Naive thymus-derived CD8-positive, alpha-beta T cell (primary cell): ENCODE measurements around the gene COL4A3. TPM values are rescaled to one million over a fixed set of nuclear protein-coding genes. Genes with fewer than 3 reads are reported as not detected.

Source experiments
- ATAC-seq, 2 donors: fragments of 150-1000 bp; cut with Tn5 transposase in 1 of 2; sonication (Bioruptor Pico), chemical (Tn5 transposase) in 1 of 2; 1 replicate in 1 of 2; 2 replicates in 1 of 2; pipeline ENCODE4 v1.10.0; 2021; ENCODE audit warnings: mild to moderate bottlenecking in 2 of 2, moderate library complexity in 2 of 2
- POLR2A ChIA-PET: fragments of 350-600 bp; sonication (Branson Sonifier 250); formaldehyde crosslinking; loops from one replicate; lab custom pipeline; 2021; ENCODE audit warnings: antibody characterized with exemption; lab: Charles Lee
- DNase-seq, 10 donors: peaks; one replicate each; pipeline versions ENCODE4 v3.0.0 to v3.0.0-alpha.2; 2020 to 2022
- H3K27ac Mint-ChIP-seq, 10 donors: one replicate each; pipeline ENCODE4 v1.8.0; 2020 to 2022; ENCODE audit warnings: mild to moderate bottlenecking in 10 of 10, mixed read lengths in 10 of 10, moderate library complexity in 4 of 10, inconsistent platforms in 1 of 10
- H3K27me3 Mint-ChIP-seq, 5 donors: one replicate each; pipeline ENCODE4 v1.8.0; 2021 to 2022; ENCODE audit warnings: mixed read lengths in 5 of 5
- H3K36me3 Mint-ChIP-seq, 3 donors: one replicate each; pipeline ENCODE4 v1.8.0; 2020 to 2022; ENCODE audit warnings: mixed read lengths in 3 of 3, mild to moderate bottlenecking in 2 of 3, inconsistent platforms in 1 of 3
- H3K4me1 Mint-ChIP-seq, 4 donors: one replicate each; pipeline ENCODE4 v1.8.0; 2021 to 2022; ENCODE audit warnings: mixed read lengths in 4 of 4
- H3K4me3 Mint-ChIP-seq, 10 donors: one replicate each; pipeline ENCODE4 v1.8.0; 2020 to 2022; ENCODE audit warnings: mild to moderate bottlenecking in 10 of 10, mixed read lengths in 10 of 10, moderate library complexity in 6 of 10, inconsistent platforms in 1 of 10
- H3K9me3 Mint-ChIP-seq, 9 donors: one replicate each; pipeline ENCODE4 v1.8.0; 2020 to 2022; ENCODE audit warnings: mixed read lengths in 9 of 9, mild to moderate bottlenecking in 3 of 9, inconsistent platforms in 1 of 9, moderate library complexity in 1 of 9
- polyA plus RNA-seq, 3 donors: library from polyadenylated mRNA; unstranded; fragments of 300-500 nt; fragmentation: Illumina TruSeq; gene quantifications; one replicate each; pipeline ENCODE4 v1.2.3, GENCODE V29; 2021
- total RNA-seq, 8 experiments: library from RNA in 2 of 8; stranded (reverse) in 2 of 8; gene quantifications; one replicate each; pipeline ENCODE4 v1.2.3 and lab custom pipeline; 2021 to 2026

COL4A3 gene
- total and polyA plus RNA-seq, 5 experiments from 2014 or later = 0.16 to 0.83 TPM; not detected in 3

- H3K36me3 Mint-ChIP-seq = peaks cover 0 to 23% (median 2%) of the 10 kb centered on the region in 3 donors
- peaks cover 0 to 18% (median 7%) of the 10 kb centered on the region in 9 donors for H3K9me3 Mint-ChIP-seq
- H3K27ac Mint-ChIP-seq = no peak overlapping the region
- no peak overlapping the region for H3K4me3 Mint-ChIP-seq
- POLR2A ChIA-PET = no interaction called here
- no peaks in the 10 kb centered on the region for H3K4me1 Mint-ChIP-seq
- no peak for DNase-seq
- no peak for ATAC-seq
- peaks cover 0 to 2% (median 0%) of the 10 kb centered on the region in 5 donors for H3K27me3 Mint-ChIP-seq
Measured at GRCh38 chr2:227285741-227286236, 121.4 kb downstream of the COL4A3 start.

DNA sequence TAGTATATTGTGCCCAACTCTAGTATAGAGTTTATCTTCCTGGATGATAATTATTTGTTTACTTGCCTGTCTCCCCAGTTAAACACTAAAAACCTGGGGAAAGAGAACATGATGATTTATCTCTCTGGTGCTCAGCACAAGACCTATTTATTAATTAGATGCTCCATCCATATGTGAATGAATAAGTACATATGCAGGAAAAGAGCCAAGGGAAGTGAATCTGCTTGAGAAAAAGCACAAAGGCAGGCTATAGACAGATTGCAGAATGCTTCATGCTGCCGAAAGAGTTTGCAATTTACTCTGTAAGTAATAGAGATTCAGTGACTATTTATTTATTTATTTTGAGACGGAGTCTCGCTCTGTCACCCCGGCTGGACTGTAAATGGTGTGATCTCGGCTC is 123.3 kb downstream of the COL4A3 start:
- no peaks in the 10 kb centered on the region for H3K4me1 Mint-ChIP-seq
- H3K27me3 Mint-ChIP-seq = peaks cover 0 to 1% (median 0%) of the 10 kb centered on the region in 5 donors
- H3K9me3 Mint-ChIP-seq = peaks cover 0 to 9% (median 4%) of the 10 kb centered on the region in 9 donors
- no peak overlapping the region for H3K27ac Mint-ChIP-seq
- H3K4me3 Mint-ChIP-seq = no peak overlapping the region
- POLR2A ChIA-PET = no interaction called here
- peaks cover 0 to 14% (median 0%) of the 10 kb centered on the region in 3 donors for H3K36me3 Mint-ChIP-seq
- DNase-seq (no peak), ATAC-seq (no peak)

DNA sequence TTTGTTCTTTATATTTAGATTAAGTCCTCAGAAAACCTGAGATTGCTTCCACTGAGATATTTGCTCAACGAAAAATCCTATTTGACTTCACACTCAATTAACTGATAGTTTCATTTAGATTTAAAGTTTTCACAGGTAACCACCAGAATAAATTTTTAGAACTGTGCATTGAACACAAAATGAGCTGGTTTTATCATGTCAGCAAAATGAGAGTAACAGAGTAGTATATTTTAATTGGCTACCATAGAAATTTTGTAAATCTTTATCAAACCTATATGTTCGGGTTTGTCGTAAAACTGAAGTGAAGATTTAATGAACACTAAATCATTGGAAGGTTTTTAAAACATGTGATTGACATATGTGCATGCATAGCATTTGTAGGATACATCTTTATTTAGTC is 127.9 kb downstream of the COL4A3 start:
- Mint-ChIP-seq H3K36me3 (no peaks in the 10 kb centered on the region), H3K9me3 (no peaks in the 10 kb centered on the region), H3K27me3 (peaks cover 0 to under 1% (median 0%) of the 10 kb centered on the region in 5 donors), H3K27ac (no peak overlapping the region), H3K4me1 (no peaks in the 10 kb centered on the region), H3K4me3 (no peak overlapping the region)
- POLR2A ChIA-PET = no interaction called here
- no peak for ATAC-seq
- no peak for DNase-seq

GRCh38 chr2:227293531-227293930 is 129.1 kb downstream of the COL4A3 start:
- no peak for DNase-seq
- POLR2A ChIA-PET = no interaction called here
- Mint-ChIP-seq H3K36me3 (no peaks in the 10 kb centered on the region), H3K27me3 (no peaks in the 10 kb centered on the region), H3K4me3 (no peak overlapping the region), H3K9me3 (no peaks in the 10 kb centered on the region), H3K27ac (no peak overlapping the region), H3K4me1 (no peaks in the 10 kb centered on the region)
- ATAC-seq = no peak

DNA sequence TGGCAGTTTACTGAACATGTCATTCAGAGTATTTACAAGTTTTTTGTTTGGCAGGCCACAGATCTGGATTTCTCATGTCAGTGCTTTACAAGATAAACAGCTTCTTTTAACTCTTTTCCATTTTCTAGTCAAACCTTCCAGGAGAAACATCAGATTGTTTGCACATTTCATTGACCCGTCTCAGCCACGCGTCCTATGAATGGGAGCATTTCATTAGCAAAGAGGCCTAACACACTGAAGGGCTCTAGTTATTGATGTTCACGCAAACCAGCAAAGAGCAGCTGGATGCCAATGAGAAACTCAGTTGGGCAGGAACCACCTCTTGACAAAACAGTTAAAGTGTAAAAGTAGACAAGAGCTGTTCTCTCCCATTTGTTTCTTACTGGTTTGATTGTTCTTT is 131.4 kb downstream of the COL4A3 start:
- Mint-ChIP-seq H3K27ac (no peak overlapping the region), H3K9me3 (no peaks in the 10 kb centered on the region), H3K4me1 (no peaks in the 10 kb centered on the region), H3K4me3 (no peak overlapping the region), H3K27me3 (no peaks in the 10 kb centered on the region), H3K36me3 (peaks cover 0 to 9% (median 3%) of the 10 kb centered on the region in 3 donors)
- DNase-seq = no peak
- no peak for ATAC-seq
- POLR2A ChIA-PET = no interaction called here

DNA sequence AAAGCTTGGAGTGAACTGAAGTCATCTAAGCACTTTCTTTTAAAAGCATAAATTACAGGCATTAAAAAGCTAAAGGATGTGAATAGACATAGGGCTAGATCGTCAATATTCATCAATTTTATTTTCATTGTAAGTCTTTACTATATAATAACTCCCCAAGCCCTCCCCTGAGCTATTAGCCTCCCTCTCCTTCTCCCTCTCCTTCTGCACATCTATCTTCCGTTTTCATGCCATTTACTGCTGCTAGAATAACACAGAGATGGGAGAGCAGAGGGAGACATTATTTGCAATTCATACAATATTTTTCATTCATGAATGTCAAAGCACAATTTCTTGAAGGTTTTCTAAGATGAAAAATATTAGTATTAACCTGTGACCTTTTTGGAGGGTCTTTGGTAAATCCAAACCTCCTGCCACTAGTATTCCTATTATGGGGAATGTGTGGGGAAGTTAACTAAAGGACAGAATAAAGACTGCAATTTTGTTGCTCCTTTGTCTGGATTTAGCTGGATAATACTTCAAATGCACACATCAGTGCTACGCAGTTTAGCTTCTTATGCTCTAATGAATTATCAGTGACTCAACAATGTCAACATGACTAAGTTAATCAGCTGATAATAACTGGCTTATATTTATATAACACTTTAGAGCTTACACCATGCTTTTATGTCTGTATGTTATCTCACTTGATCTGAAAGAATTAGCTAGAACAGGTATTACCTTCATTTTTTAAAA is 132.4 kb downstream of the COL4A3 start:
- Mint-ChIP-seq H3K27me3 (no peaks in the 10 kb centered on the region), H3K36me3 (peaks cover 6 to 17% (median 9%) of the 10 kb centered on the region in 3 donors), H3K27ac (no peak overlapping the region), H3K9me3 (no peaks in the 10 kb centered on the region), H3K4me1 (no peaks in the 10 kb centered on the region), H3K4me3 (no peak overlapping the region)
- ATAC-seq (no peak), DNase-seq (no peak)
- POLR2A ChIA-PET = no interaction called here

DNA sequence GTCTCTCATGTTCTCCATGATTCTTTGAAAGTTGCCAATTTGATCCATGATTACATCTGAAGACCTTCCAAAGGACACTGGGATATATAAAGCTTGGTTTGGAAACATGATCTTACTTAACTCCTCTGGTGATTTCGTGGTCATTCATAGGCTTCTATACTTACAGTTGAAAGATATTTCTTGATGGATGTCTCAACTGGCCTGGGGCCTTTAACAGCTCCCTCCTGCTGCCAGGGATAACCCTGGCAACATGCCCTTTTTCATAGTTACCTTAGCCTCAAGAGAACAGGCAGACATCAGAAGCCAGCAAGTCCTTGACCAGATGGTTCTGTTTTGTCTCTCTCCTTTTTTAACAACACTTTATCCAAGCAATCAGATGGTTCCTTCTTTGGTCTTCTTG is 137.1 kb downstream of the COL4A3 start:
- Mint-ChIP-seq H3K4me3 (no peak overlapping the region), H3K36me3 (peaks cover 10 to 18% (median 14%) of the 10 kb centered on the region in 3 donors), H3K27me3 (no peaks in the 10 kb centered on the region), H3K4me1 (no peaks in the 10 kb centered on the region), H3K9me3 (no peaks in the 10 kb centered on the region), H3K27ac (no peak overlapping the region)
- ATAC-seq (no peak), DNase-seq (no peak)
- POLR2A ChIA-PET = no interaction called here

DNA sequence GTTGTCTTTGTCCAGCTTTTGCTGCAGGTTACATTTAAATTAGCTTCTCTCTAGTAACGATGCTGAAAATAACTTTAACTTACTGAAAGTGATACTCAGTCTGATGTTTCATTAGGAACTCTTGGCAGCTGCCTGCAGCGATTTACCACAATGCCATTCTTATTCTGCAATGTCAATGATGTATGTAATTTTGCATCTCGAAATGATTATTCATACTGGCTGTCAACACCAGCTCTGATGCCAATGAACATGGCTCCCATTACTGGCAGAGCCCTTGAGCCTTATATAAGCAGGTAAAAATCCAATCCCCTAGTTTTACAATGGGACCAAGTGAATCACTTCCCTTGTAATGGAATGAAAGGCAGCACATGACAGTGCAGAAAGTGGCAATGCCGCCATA is 144.4 kb downstream of the COL4A3 start:
- Mint-ChIP-seq H3K4me3 (no peak overlapping the region), H3K4me1 (no peaks in the 10 kb centered on the region)

GRCh38 chr2:227310756-227311110 is 146.3 kb downstream of the COL4A3 start:
- Mint-ChIP-seq H3K9me3 (no peaks in the 10 kb centered on the region), H3K36me3 (no peaks in the 10 kb centered on the region), H3K4me3 (no peak overlapping the region), H3K4me1 (no peaks in the 10 kb centered on the region), H3K27ac (no peak overlapping the region), H3K27me3 (no peaks in the 10 kb centered on the region)
- POLR2A ChIA-PET = no interaction called here
- ATAC-seq (no peak), DNase-seq (no peak)

More for the DNA sequence above, 144.4 kb downstream of the COL4A3 start:
- Mint-ChIP-seq H3K27me3 (no peaks in the 10 kb centered on the region), H3K36me3 (peaks cover 0 to 4% (median 2%) of the 10 kb centered on the region in 3 donors), H3K27ac (no peak overlapping the region), H3K9me3 (no peaks in the 10 kb centered on the region)
- ATAC-seq (no peak), DNase-seq (no peak)
- POLR2A ChIA-PET = no interaction called here

- no peaks in the 10 kb centered on the region for H3K4me1 Mint-ChIP-seq
- ATAC-seq (no peak), DNase-seq (no peak)
- POLR2A ChIA-PET = no interaction called here
- no peak overlapping the region for H3K27ac Mint-ChIP-seq
- no peak overlapping the region for H3K4me3 Mint-ChIP-seq
- peaks cover 0 to 2% (median 0%) of the 10 kb centered on the region in 3 donors for H3K36me3 Mint-ChIP-seq
- H3K27me3 Mint-ChIP-seq = peaks cover 0 to 4% (median 0%) of the 10 kb centered on the region in 5 donors
- peaks cover 0 to 4% (median 0%) of the 10 kb centered on the region in 9 donors for H3K9me3 Mint-ChIP-seq
Measured at GRCh38 chr2:227311861-227312506, 147.6 kb downstream of the COL4A3 start.

DNA sequence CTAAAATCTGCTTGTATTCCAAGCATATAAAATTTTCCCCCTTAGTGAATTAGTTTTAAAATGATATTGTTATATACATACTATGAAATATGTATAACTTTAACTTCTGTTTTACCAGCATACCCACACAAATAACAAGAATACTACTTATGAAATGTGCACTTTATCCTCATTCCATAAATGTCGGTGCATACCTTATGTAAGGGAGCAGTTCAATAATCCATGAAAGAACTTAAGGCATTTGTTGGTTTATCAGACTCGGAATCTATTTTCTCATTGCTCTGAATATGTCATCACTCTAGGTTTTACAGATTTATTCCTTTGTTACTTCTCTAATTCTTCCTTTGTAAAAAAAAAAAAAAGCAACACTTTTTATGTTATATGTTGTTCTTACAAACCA is 148.2 kb downstream of the COL4A3 start:
- peaks cover 0 to 10% (median 2%) of the 10 kb centered on the region in 9 donors for H3K9me3 Mint-ChIP-seq
- peaks cover 0 to 5% (median 4%) of the 10 kb centered on the region in 3 donors for H3K36me3 Mint-ChIP-seq
- H3K27me3 Mint-ChIP-seq = peaks cover 0 to 10% (median 0%) of the 10 kb centered on the region in 5 donors
- H3K27ac Mint-ChIP-seq = no peak overlapping the region
- POLR2A ChIA-PET = no interaction called here
- no peak for ATAC-seq
- no peak overlapping the region for H3K4me3 Mint-ChIP-seq
- no peak for DNase-seq
- no peaks in the 10 kb centered on the region for H3K4me1 Mint-ChIP-seq

- no peak for DNase-seq
- Mint-ChIP-seq H3K4me3 (no peak overlapping the region), H3K4me1 (no peaks in the 10 kb centered on the region), H3K27ac (no peak overlapping the region), H3K9me3 (peaks cover 0 to 11% (median 2%) of the 10 kb centered on the region in 9 donors), H3K27me3 (peaks cover 0 to 15% (median 0%) of the 10 kb centered on the region in 5 donors), H3K36me3 (peaks cover 0 to 8% (median 7%) of the 10 kb centered on the region in 3 donors)
- POLR2A ChIA-PET = no interaction called here
- no peak for ATAC-seq
Measured at GRCh38 chr2:227313310-227313709, 148.9 kb downstream of the COL4A3 start.

DNA sequence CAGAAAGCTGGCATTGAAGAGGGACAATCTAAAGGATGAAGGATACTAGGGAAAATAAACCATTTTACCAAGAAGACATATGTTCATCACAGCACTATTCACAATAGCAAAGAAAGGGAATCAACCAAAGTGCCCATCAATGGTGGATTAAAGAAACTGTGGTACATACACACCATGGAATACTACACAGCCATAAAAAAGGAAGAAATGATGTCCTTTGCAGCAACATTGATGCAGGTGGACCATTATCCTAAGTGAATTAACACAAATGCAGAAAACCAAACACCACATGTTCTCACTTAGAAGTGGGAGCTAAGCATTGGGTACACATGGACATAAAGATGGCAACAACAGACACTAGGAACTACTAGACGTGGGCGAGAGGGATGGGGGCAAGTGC is 153.4 kb downstream of the COL4A3 start:
- Mint-ChIP-seq H3K4me3 (no peak overlapping the region), H3K27ac (no peak overlapping the region), H3K4me1 (peaks cover 2 to 6% (median 4%) of the 10 kb centered on the region in 4 donors), H3K27me3 (peaks cover 0 to 15% (median 5%) of the 10 kb centered on the region in 5 donors), H3K9me3 (peaks cover 0 to 11% (median 2%) of the 10 kb centered on the region in 9 donors), H3K36me3 (peaks cover 0 to 9% (median 8%) of the 10 kb centered on the region in 3 donors)
- POLR2A ChIA-PET = no interaction called here
- no peak for ATAC-seq
- no peak for DNase-seq
